Measurements from ENCODE around the gene CCDC57. TPM values are rescaled to one million over a fixed set of nuclear protein-coding genes. Genes with fewer than 3 reads are reported as not detected.
"Not testable (repeated sequence)": the region's sequence is repeated elsewhere in the genome, so short reads cannot be mapped to it uniquely, and the experiment has no call there.

Gene CCDC57
- total RNA-seq, 1 experiment from 2014 or later, result 36.6 TPM

- no peaks in the 10 kb centered on the region for H3F3A ChIP-seq (ENCODE audit: low read length, unreplicated experiment)
- no peak for DNase-seq
- no peaks in the 10 kb centered on the region for H3K4me1 ChIP-seq (ENCODE audit: insufficient read depth, low read length)
- no peaks in the 10 kb centered on the region for H4K20me1 ChIP-seq (ENCODE audit: low read length)
- BruUV-seq (replicated peaks), result no TSS peak
- no peak overlapping the region for H3K4me2 ChIP-seq (ENCODE audit: low read length)
- H3K27me3 ChIP-seq (ENCODE audit: low read length), result no peaks in the 10 kb centered on the region
- ChIA-PET CTCF (no interaction called here), POLR2A (ENCODE audit: unreplicated experiment) (no interaction called here)
- no peak overlapping the region for H2AFZ ChIP-seq (ENCODE audit: low read length)
- intact Hi-C loops (cut with micrococcal nuclease), result no loop called here
- TF ChIP-seq CTCF (conservative IDR thresholded peaks at IDR 0.05; ENCODE audit: low read depth, low read length), result no peak
- TF ChIP-seq EZH2 (IDR thresholded peaks at IDR 0.05; ENCODE audit: low read length, unreplicated experiment), result no peak
- no peak for TF ChIP-seq EZH2phosphoT487 (IDR thresholded peaks at IDR 0.05; ENCODE audit: borderline replicate concordance, low read length)
- ATAC-seq, result no peak
- H3K9ac ChIP-seq (ENCODE audit: low read length), result no peak overlapping the region
- H3K9me3 ChIP-seq (ENCODE audit: low read length), result no peaks in the 10 kb centered on the region
- H3K79me2 ChIP-seq (ENCODE audit: low read length), result no peaks in the 10 kb centered on the region
- H3K4me3 ChIP-seq (ENCODE audit: low read length), result no peak overlapping the region
- H3K9me2 ChIP-seq (replicated peaks; ENCODE audit: low read length), result no peaks in the 10 kb centered on the region
- no peak overlapping the region for H3K27ac ChIP-seq (ENCODE audit: low read length)
- peaks cover 15% of the 10 kb centered on the region; the same call in 1 of the 2 replicates for H3K36me3 ChIP-seq (ENCODE audit: low read depth, low read length)
Measured at GRCh38 chr17:82193520-82194220, 19.0 kb downstream of the CCDC57 start.

- H3K27ac ChIP-seq (ENCODE audit: low read length); H3K9me2 ChIP-seq (replicated peaks; ENCODE audit: low read length); DNase-seq; H3K4me1 ChIP-seq (ENCODE audit: insufficient read depth, low read length); intact Hi-C loops (cut with micrococcal nuclease); H3K27me3 ChIP-seq (ENCODE audit: low read length); ATAC-seq; H2AFZ ChIP-seq (ENCODE audit: low read length); H4K20me1 ChIP-seq (ENCODE audit: low read length); H3K9me3 ChIP-seq (ENCODE audit: low read length); H3K4me2 ChIP-seq (ENCODE audit: low read length); H3F3A ChIP-seq (ENCODE audit: low read length, unreplicated experiment); CTCF ChIA-PET; H3K9ac ChIP-seq (ENCODE audit: low read length); H3K79me2 ChIP-seq (ENCODE audit: low read length); H3K4me3 ChIP-seq (ENCODE audit: low read length); BruUV-seq (replicated peaks); POLR2A ChIA-PET (ENCODE audit: unreplicated experiment): not testable (repeated sequence)
- H3K36me3 ChIP-seq (ENCODE audit: low read depth, low read length), result peaks cover 15% of the 10 kb centered on the region; the same call in 1 of the 2 replicates
Measured at GRCh38 chr17:82193050-82193449, 19.6 kb downstream of the CCDC57 start.

GRCh38 chr17:82188001-82188961 lies 24.4 kb downstream of the CCDC57 start:
- Histone ChIP-seq H3K36me3 (ENCODE audit: low read depth, low read length) (peaks cover 5% of the 10 kb centered on the region; the same call in 1 of the 2 replicates), H3K4me2 (ENCODE audit: low read length) (no peak overlapping the region), H3K27me3 (ENCODE audit: low read length) (no peaks in the 10 kb centered on the region), H3K9me2 (replicated peaks; ENCODE audit: low read length) (no peaks in the 10 kb centered on the region), H2AFZ (ENCODE audit: low read length) (no peak overlapping the region), H3K4me3 (ENCODE audit: low read length) (no peak overlapping the region), H4K20me1 (ENCODE audit: low read length) (no peaks in the 10 kb centered on the region), H3K9ac (ENCODE audit: low read length) (no peak overlapping the region), H3K27ac (ENCODE audit: low read length) (no peak overlapping the region), H3K79me2 (ENCODE audit: low read length) (no peaks in the 10 kb centered on the region), H3K4me1 (ENCODE audit: insufficient read depth, low read length) (no peaks in the 10 kb centered on the region), H3F3A (ENCODE audit: low read length, unreplicated experiment) (no peaks in the 10 kb centered on the region), H3K9me3 (ENCODE audit: low read length) (no peaks in the 10 kb centered on the region)
- intact Hi-C loops (cut with micrococcal nuclease), result no loop called here
- CTCF ChIA-PET, result no interaction called here
- BruUV-seq (replicated peaks), result no TSS peak
- DNase-seq (no peak), ATAC-seq (no peak)
- TF ChIP-seq EZH2phosphoT487 (IDR thresholded peaks at IDR 0.05; ENCODE audit: borderline replicate concordance, low read length), result no peak
- TF ChIP-seq EZH2 (IDR thresholded peaks at IDR 0.05; ENCODE audit: low read length, unreplicated experiment), result no peak
- no peak for TF ChIP-seq CTCF (conservative IDR thresholded peaks at IDR 0.05; ENCODE audit: low read depth, low read length)
- POLR2A ChIA-PET (ENCODE audit: unreplicated experiment), result no interaction called here
